HG03432 (cell line): ENCODE data around the gene PGA4.
"Not testable (repeated sequence)": the region's sequence is repeated elsewhere in the genome, so short reads cannot be mapped to it uniquely, and the experiment has no call there.

Experiments
- ATAC-seq: cut with Tn5 transposase; IDR thresholded peaks from one replicate; pipeline ENCODE4 v1.9.1; 2021; ENCODE audit warnings: mild to moderate bottlenecking, moderate library complexity; ENCODE audit not compliant: unreplicated experiment

PGA4 gene

DNA sequence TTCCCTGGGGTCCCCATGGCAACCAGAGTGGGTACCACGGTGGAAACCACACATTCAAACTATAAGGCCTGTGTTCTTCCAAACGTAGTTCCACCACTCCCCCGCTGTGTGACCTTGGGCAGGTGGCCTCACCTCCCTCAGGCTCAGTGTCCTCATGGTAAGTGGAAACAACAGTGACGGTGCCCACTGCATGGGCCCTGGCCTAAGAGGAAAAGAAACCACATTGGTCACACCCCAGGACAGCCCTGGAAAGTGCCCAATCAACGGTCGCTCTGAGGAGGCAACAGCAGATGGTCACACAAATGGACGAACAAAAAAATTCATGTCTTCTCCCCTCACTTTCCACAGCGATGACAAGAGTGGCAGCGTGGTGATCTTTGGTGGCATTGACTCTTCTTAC, 25.9 kb downstream of the PGA4 start:
- ATAC-seq = not testable (repeated sequence)

DNA sequence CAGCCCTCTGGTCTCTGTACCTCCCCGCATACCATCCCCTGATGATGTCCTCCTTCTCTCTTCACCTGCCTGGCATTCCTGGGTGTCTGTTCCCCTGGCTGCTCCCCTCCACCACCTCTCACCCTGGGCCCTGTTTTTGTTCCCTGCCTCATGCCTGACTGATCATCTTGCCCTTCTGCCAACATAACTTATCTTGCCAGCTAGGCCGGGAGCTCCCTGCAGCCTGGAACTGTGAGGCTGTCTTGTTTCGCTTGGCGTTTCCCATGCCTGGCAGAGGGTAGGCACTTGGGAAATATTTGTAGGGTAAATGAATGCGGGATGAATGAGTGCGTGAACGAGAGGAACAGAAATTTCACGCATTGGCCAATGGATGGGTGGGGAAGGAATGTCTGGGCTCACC, 27.1 kb downstream of the PGA4 start:
- not testable (repeated sequence) for ATAC-seq

GRCh38 chr11:61250796-61251765, 28.9 kb downstream of the PGA4 start:
- not testable (repeated sequence) for ATAC-seq

DNA sequence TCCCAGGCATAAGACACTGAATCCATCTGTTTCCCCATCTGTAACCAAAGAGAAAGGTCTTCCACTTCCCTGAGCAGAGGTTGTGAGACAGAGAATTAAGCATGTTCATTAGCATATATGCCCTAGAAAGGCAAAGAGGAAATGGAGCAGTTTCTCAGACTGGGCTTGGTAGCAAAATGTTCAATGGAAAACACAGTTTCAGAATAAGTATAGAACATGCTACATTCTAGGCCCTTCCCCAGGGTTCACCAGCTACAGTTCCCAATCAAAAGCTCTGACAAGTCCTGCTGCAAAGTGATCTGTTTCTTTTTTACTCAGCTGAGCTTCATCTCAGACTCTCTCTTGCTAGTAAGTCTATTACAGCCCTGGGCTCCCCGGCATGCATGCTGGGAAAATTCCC, 30.2 kb downstream of the PGA4 start:
- not testable (repeated sequence) for ATAC-seq

- ATAC-seq = peak; percentile 70
Observed at GRCh38 chr11:61254403-61255025, 32.4 kb downstream of the PGA4 start.

DNA sequence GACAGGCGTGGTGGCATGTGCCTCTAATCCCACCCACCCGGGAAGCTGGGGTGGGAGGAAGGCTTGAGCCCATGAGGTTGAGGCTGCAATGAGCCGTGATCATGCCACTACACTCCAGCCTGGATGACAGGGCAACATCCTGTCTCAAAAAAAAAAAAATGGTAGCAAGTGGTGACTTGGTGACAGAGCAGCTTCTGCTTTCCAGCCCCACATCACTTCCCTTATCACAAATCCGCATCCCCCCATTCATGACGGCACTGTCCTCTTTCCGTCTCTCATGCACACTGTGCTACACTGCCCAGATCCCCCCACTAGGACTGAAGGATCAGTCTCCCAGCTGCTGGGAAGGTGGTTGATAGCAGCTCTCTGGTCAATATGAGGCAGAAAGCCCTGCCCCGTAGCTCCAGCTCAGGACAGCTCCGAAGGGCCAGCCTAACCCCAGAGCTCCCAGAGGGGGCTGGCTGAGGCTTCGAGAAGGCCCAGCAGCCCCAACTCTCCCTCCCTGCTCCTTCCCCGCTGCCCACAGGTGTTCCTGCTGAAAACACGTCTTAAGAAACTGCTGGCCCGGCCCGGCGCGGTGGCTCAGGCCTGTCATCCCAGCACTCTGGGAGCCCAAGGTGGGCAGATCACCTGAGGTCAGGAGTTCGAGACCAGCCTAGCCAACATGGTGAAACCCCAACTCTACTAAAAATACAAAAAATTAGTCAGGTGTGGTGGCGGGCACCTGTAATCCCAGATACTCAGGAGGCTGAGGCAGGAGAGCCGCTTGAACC, 34.7 kb downstream of the PGA4 start:
- no peak for ATAC-seq

DNA sequence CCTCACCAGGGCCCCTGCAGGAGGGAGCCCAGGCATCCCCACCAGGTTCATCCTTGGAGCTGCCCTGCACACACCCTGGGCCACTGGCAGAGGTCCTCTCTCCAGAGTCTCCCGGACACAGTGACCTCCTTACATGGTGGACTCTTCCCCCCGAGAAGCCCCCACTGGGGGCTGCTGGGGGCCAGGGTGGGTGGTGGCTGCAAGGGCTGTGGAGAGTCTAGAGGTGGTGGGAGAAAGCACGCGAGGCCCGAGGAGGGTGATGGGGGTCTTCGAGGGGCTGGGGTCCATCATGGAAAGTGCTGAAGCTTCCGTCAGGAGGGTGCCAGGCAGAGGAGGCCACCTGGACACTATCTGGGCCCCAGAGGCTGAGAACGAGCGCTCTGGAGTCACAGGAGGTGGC, 36.4 kb downstream of the PGA4 start:
- no peak for ATAC-seq

DNA sequence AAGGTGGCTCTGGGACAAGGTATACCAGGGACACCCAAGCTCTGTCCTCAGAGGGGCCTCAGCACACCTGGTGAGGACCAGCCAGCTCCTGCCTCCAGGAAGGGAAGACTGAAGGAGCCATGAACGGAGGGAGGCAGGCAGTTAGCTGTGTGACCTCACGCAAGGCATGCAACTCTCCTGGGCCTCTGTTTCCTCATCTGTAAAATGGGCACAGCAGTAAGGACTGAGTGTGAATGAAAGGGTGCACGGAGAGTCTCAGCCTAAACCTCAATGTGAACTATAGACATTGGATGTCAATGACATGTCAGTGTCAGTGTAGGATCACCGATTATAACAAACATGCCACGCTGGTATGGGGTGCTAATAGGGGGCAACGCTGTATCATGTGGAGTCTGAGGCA, 37.2 kb downstream of the PGA4 start:
- ATAC-seq = no peak

GRCh38 chr11:61264371-61264770, 42.2 kb downstream of the PGA4 start:
- ATAC-seq = no peak

GRCh38 chr11:61264795-61265194, 42.6 kb downstream of the PGA4 start:
- ATAC-seq = no peak

DNA sequence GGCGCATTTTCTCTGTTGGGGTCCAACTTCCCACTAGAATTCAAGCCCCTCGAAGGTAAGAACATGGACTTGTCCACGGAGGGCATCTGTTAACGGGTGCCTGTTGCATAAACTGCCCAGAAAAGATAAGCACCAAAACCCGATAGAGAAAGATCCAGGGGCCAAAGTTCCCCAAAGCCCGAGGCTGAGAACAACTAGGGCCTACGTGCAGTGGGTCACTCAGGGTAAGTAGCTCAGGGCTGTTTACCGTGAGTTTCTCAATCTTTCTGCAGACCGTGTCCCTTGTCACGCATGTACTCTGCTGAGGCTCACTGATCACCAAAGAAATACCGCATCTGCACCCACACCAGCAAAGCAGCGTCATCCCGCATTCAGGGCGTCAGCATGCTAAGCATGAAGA, 43.2 kb downstream of the PGA4 start:
- ATAC-seq = no peak

DNA sequence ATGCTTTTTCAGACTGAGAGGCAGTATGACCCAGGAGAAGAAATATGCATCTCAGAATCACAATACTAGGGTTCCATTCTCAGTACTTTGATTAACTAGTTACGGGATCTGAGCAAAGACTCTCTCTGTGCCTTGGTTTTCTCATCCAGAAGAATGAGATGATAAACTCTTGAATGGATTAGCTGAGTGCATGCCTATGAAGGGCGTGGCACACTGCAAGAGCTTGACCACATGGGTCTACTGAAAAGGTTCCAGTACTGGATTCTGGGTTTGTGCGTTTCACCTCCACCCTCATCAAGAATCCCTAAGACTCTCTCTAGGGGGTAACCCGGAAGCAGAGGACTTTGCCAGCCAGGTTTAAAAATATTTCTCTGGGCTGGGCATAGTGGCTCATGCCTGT, 44.5 kb downstream of the PGA4 start:
- no peak for ATAC-seq

DNA sequence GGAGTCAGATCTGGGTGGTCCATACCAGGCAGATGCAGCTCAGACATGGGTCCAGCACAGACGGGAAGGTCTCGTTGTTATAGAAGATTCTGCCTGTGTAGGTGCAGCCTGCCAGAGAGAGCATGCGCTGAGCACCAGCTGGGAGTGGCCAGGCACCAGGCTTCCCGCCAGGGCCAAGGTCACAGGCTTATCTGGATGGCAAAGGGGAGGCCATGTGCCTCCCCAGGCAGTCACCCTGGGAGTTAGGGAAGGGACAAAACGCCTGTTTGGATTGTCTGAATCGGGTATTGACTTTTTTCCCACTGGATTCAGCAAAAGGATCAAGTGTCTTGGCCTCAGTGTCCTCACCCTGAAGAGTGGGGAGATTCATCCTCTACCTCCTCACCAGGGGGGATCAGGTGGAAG, 45.3 kb downstream of the PGA4 start:
- ATAC-seq = no peak

GRCh38 chr11:61268588-61269250, 46.6 kb downstream of the PGA4 start:
- no peak for ATAC-seq

GRCh38 chr11:61270354-61271076, 48.4 kb downstream of the PGA4 start:
- ATAC-seq = no peak

DNA sequence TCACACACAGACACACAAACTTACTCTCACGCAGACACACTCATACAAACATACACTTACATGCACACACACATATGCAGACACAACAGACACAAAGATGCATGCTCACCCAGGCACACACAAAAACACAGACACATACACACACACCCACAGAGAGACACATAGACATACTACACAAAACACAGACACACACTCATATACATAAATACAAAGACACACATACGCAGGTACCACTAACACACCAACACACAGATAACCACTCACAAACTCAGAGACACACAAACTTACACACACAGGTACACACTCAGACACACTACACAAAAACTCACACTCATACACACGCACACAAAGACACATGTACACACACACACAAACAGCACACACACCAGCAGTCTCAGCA, 50.6 kb downstream of the PGA4 start:
- ATAC-seq = no peak

GRCh38 chr11:61273178-61274078, 51.3 kb downstream of the PGA4 start:
- ATAC-seq = no peak

DNA sequence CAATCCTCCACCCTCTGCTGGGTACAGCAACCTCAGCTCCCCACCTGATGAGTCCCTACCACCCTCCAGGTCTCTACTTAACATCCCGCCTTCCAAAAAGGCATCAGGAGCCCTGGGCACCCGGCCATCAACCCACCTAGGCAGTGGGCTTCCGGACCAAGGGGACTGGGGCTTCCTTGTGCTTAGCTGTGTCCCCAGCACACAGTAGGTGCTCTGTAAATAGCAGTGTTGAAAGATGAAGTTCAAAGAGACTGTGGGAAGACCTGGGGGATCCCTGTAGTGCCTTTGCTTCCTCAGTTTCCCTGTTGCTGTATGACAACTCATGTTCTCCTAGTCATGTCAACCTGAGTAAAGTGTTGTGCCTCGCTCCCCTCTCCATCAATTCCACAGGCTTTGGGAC, 51.9 kb downstream of the PGA4 start:
- ATAC-seq = no peak

DNA sequence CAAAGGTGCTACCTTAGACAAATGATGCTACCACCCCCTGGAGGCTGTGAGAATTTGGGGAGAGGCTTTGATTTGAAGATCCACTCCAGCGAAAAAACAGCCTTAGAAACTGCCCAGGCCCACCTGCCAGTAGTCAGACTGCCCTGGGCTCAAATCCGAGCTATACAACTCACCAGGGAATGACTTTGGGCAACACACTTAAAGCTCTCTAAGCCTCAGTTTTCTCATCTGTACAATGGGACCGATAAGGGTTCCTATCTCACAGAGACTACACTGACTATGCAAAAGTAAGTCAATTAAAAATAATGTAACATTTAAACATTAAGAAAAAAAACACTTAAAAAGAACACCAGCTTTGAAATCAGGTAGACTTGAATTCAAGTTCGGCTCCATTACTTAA, 53.0 kb downstream of the PGA4 start:
- ATAC-seq = no peak
